ENCODE data around the gene COX5A.

- no peak for TF ChIP-seq GABPA (IDR thresholded peaks at IDR 0.05; ENCODE audit: low read depth)
- TF ChIP-seq POLR2AphosphoS5 (IDR thresholded peaks at IDR 0.05; ENCODE audit: low read depth): no peak
- TF ChIP-seq CTCF (IDR thresholded peaks at IDR 0.05; ENCODE audit: insufficient read depth, low read length): no peak
These were observed 21.7 kb upstream of the COX5A start for GRCh38 chr15:74959586-74959939.
